Activated CD8-positive, alpha-beta memory T cell treated with anti-CD3 and anti-CD28 coated beads, Interleukin-2, amount 50 U/mL, for 1 hour (primary cell): ENCODE data around the gene OBP2B.
"Not testable (repeated sequence)": the region's sequence is repeated elsewhere in the genome, so short reads cannot be mapped to it uniquely, and the experiment has no call there.

Source experiments
- DNase-seq: peaks from one replicate; pipeline ENCODE4 v3.0.0-alpha.2; 2020; ENCODE audit errors: extremely low read depth

OBP2B gene

GRCh38 chr9:133201424-133202144 is 7.5 kb downstream of the OBP2B start:
- DNase-seq, result no peak

- DNase-seq, result no peak
Observed at GRCh38 chr9:133200631-133201030, 8.4 kb downstream of the OBP2B start.

GRCh38 chr9:133199648-133200321 is 9.3 kb downstream of the OBP2B start:
- DNase-seq, result no peak

GRCh38 chr9:133195029-133195428 is 14.0 kb downstream of the OBP2B start:
- DNase-seq, result no peak

GRCh38 chr9:133194597-133194996 is 14.5 kb downstream of the OBP2B start:
- no peak for DNase-seq

- DNase-seq, result no peak
Observed at GRCh38 chr9:133191989-133192388, 17.1 kb downstream of the OBP2B start.

GRCh38 chr9:133189826-133190225 is 19.2 kb downstream of the OBP2B start:
- no peak for DNase-seq

GRCh38 chr9:133188843-133189180 is 20.2 kb downstream of the OBP2B start:
- DNase-seq, result no peak

GRCh38 chr9:133188006-133188842 is 20.8 kb downstream of the OBP2B start:
- DNase-seq, result no peak

GRCh38 chr9:133187561-133188005 is 21.5 kb downstream of the OBP2B start:
- DNase-seq, result no peak

- DNase-seq, result no peak
Observed at GRCh38 chr9:133186736-133187135, 22.3 kb downstream of the OBP2B start.

- DNase-seq, result no peak
Observed at GRCh38 chr9:133184971-133185370, 24.1 kb downstream of the OBP2B start.

GRCh38 chr9:133182151-133182550 is 26.9 kb downstream of the OBP2B start:
- no peak for DNase-seq

GRCh38 chr9:133181561-133181960 is 27.5 kb downstream of the OBP2B start:
- no peak for DNase-seq

GRCh38 chr9:133180953-133181352 is 28.1 kb downstream of the OBP2B start:
- DNase-seq, result no peak

- DNase-seq, result no peak
Observed at GRCh38 chr9:133173056-133173455, 36.0 kb downstream of the OBP2B start.

GRCh38 chr9:133171161-133171961 is 37.7 kb downstream of the OBP2B start:
- no peak for DNase-seq

GRCh38 chr9:133170716-133171115 is 38.3 kb downstream of the OBP2B start:
- no peak for DNase-seq

- not testable (repeated sequence) for DNase-seq
Observed at GRCh38 chr9:133169687-133170086, 39.4 kb downstream of the OBP2B start.

GRCh38 chr9:133169102-133169501 is 39.9 kb downstream of the OBP2B start:
- no peak for DNase-seq

- no peak for DNase-seq
Observed at GRCh38 chr9:133168432-133168831, 40.6 kb downstream of the OBP2B start.

- DNase-seq, result no peak
Observed at GRCh38 chr9:133167769-133168168, 41.3 kb downstream of the OBP2B start.
